Tibial nerve (tissue), 4 donors: ENCODE measurements around the gene USP8. TPM values are rescaled to one million over a fixed set of nuclear protein-coding genes. Genes with fewer than 3 reads are reported as not detected.
"Not testable (repeated sequence)": the region's sequence is repeated elsewhere in the genome, so short reads cannot be mapped to it uniquely, and the experiment has no call there.

Experiments used
- DNase-seq, 2 donors: peaks; one replicate each; pipeline ENCODE4 v3.0.0-alpha.2; 2019; ENCODE audit warnings: low spot score in 2 of 2
- H3K27ac ChIP-seq, 4 donors: fragments of 200-600 bp; sonication (generic) in 3 of 4; one replicate each; pipeline ENCODE4 v1.5.1; 2017 to 2019; ENCODE audit warnings: mild to moderate bottlenecking in 1 of 4
- H3K27me3 ChIP-seq, 2 donors: fragments of 200-600 bp; sonication (generic) in 1 of 2; one replicate each; pipeline versions ENCODE4 v1.5.1 to v1.6.0; 2017 to 2019
- H3K36me3 ChIP-seq, 3 donors: fragments of 200-600 bp; sonication (generic); one replicate each; pipeline ENCODE4 v1.5.1; 2018 to 2019
- H3K4me1 ChIP-seq, 4 donors: fragments of 200-600 bp; sonication (generic) in 3 of 4; one replicate each; pipeline ENCODE4 v1.5.1; 2017 to 2019
- H3K4me3 ChIP-seq, 4 donors: fragments of 200-600 bp; sonication (generic) in 3 of 4; one replicate each; pipeline ENCODE4 v1.5.1; 2017 to 2019; ENCODE audit warnings: mild to moderate bottlenecking in 1 of 4, moderate library complexity in 1 of 4
- H3K9me3 ChIP-seq, 4 donors: fragments of 200-600 bp; sonication (generic) in 3 of 4; one replicate each; pipeline ENCODE4 v1.5.1; 2017 to 2019
- EP300 ChIP-seq, 2 donors: sonication (generic); formaldehyde crosslinking; IDR thresholded peaks; one replicate each; pipeline ENCODE4 v1.6.1; 2017; ENCODE audit warnings: antibody characterized with exemption in 2 of 2, mild to moderate bottlenecking in 1 of 2
- POLR2A ChIP-seq, 2 donors: fragments of 450-650 bp; IDR thresholded peaks; one replicate each; pipeline ENCODE4 v1.6.1; 2017; ENCODE audit warnings: antibody characterized with exemption in 2 of 2, mild to moderate bottlenecking in 2 of 2, moderate library complexity in 2 of 2
- WGBS, 2 donors: methylation state at CpG; one replicate each; pipeline ENCODE4 v1.1.5; 2018; 5-methylcytosine and 5-hydroxymethylcytosine counted together
- total RNA-seq, 4 donors: library from RNA; depleted of rRNA; stranded (reverse); fragments of >200 nt; gene quantifications; one replicate each; pipeline ENCODE4 v1.1.0, GENCODE V29; 2016
- TF ChIP-seq, protein P1 (sequence below), 5 experiments: fragments of 200-600 bp in 3 of 5; fragments of 450-650 bp in 2 of 5; sonication (generic) in 3 of 5; IDR thresholded peaks; one replicate each; pipeline ENCODE4 v1.5.1; 2016 to 2019; ENCODE audit warnings: antibody characterized with exemption in 5 of 5, mild to moderate bottlenecking in 3 of 5, moderate library complexity in 2 of 5

USP8 gene
- 10 to 100 TPM; 39.8 to 97.2 (median 53.5) TPM for total RNA-seq

GRCh38 chr15:50424066-50424890 lies at the start of gene USP8:
Gene USP8 (plus strand): TSS chr15:50424405. CDS start chr15:50439074, 14,669 bp downstream.
- TF ChIP-seq POLR2A (IDR thresholded peaks at IDR 0.05) (peak; percentile 68 to 84), EP300 (IDR thresholded peaks at IDR 0.05) (peak; percentile 77 to 98)
- TF ChIP-seq, protein P1, sequence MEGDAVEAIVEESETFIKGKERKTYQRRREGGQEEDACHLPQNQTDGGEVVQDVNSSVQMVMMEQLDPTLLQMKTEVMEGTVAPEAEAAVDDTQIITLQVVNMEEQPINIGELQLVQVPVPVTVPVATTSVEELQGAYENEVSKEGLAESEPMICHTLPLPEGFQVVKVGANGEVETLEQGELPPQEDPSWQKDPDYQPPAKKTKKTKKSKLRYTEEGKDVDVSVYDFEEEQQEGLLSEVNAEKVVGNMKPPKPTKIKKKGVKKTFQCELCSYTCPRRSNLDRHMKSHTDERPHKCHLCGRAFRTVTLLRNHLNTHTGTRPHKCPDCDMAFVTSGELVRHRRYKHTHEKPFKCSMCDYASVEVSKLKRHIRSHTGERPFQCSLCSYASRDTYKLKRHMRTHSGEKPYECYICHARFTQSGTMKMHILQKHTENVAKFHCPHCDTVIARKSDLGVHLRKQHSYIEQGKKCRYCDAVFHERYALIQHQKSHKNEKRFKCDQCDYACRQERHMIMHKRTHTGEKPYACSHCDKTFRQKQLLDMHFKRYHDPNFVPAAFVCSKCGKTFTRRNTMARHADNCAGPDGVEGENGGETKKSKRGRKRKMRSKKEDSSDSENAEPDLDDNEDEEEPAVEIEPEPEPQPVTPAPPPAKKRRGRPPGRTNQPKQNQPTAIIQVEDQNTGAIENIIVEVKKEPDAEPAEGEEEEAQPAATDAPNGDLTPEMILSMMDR (IDR thresholded peaks at IDR 0.05), result no peak
- Histone ChIP-seq H3K4me1 (peaks cover 0 to 23% (median 15%) of the 10 kb centered on the region in 4 donors), H3K36me3 (no peaks in the 10 kb centered on the region), H3K9me3 (no peaks in the 10 kb centered on the region), H3K27me3 (no peaks in the 10 kb centered on the region), H3K27ac (peak within 1 kb of the TSS; percentile 87 to 95 (median 91)), H3K4me3 (peak within 1 kb of the TSS; percentile 63 to 79 (median 70))
- peak; percentile 91 for DNase-seq
- 1% methylated on average over 51 to 55 of the region's 55 CpGs for whole genome bisulfite sequencing, 2 donors

DNA sequence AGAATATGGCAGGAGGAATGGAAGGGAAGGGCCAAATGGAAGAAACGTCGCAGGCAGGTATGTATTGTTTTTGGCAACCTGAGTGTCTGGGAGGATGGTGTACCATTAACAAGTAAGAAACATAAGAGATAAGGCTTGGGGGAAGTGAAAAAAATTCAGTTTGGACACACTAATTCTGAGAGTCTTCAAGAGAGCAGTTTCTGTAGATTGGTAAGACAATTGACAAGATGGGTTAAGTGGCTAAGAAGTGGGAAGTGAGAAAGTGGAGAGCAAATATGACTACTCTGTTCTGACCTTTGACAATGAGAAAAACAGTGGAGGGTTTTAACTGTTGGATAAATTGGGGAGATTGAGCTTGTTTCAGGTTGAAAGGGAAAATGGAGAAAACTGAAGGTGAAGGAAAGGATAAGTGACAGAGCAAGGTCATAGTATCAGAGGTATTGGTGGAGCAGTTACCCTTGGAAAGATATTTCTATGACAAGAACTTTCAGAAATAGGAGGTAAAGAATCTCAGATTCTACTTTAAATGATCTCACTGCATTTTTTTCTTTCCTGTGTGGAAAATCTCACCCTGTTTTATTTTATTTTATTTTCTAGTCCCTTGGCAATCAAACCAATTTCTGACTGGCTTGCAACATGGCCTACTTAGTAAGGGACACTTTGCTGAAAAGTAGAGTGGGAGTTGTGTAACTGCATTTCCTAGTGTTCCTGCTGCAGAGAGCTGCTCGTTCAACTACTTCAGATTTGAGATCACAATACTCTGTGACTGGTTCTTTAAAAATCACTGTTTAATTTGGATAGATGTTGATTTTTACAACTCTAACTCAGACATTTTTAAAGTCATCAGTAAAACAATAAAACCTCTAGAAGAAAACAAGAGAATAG lies 46.1 kb upstream of the USP8 start:
- Histone ChIP-seq H3K36me3 (no peaks in the 10 kb centered on the region), H3K9me3 (no peaks in the 10 kb centered on the region), H3K4me1 (no peaks in the 10 kb centered on the region), H3K27ac (no peak overlapping the region), H3K4me3 (no peak overlapping the region), H3K27me3 (no peaks in the 10 kb centered on the region)
- 65 to 69% methylated on average over 3 of the region's 3 CpGs for WGBS, 2 donors
- TF ChIP-seq, protein P1 (IDR thresholded peaks at IDR 0.05), result no peak
- no peak for TF ChIP-seq EP300 (IDR thresholded peaks at IDR 0.05)
- no peak for TF ChIP-seq POLR2A (IDR thresholded peaks at IDR 0.05)
- no peak for DNase-seq

DNA sequence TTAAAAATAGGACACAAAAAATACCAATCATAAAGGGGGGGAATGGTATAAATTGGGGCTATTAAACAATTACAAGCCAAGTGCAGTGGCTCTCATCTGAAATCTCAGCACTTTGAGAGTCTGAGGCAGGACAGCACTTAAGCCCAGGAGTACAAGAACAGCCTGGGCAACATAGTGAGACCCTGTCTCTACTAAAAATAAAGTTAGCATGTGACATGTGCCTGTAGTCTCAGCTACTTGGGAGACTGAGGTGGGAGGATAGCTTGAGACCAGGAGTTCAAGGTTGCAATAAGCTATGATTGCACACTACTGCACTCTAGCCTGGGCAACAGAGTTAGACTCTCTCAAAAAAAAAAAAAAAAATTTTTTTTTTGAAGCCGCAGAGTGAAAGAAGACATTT lies 45.4 kb upstream of the USP8 start:
- Histone ChIP-seq H3K27me3 (no peaks in the 10 kb centered on the region), H3K9me3 (no peaks in the 10 kb centered on the region), H3K4me1 (no peaks in the 10 kb centered on the region), H3K27ac (no peak overlapping the region), H3K4me3 (no peak overlapping the region), H3K36me3 (no peaks in the 10 kb centered on the region)
- TF ChIP-seq EP300 (IDR thresholded peaks at IDR 0.05) (no peak), POLR2A (IDR thresholded peaks at IDR 0.05) (no peak)
- TF ChIP-seq, protein P1 (IDR thresholded peaks at IDR 0.05), result no peak
- 100% methylated on average over 1 of the region's 1 CpG for WGBS, 2 donors
- no peak for DNase-seq

- H3K9me3 ChIP-seq, H3K27me3 ChIP-seq, H3K27ac ChIP-seq, H3K36me3 ChIP-seq, H3K4me3 ChIP-seq, DNase-seq, H3K4me1 ChIP-seq: not testable (repeated sequence)
- 96% methylated on average over 7 of the region's 7 CpGs for WGBS, 2 donors
Observed at GRCh38 chr15:50379413-50379812, 44.8 kb upstream of the USP8 start.

DNA sequence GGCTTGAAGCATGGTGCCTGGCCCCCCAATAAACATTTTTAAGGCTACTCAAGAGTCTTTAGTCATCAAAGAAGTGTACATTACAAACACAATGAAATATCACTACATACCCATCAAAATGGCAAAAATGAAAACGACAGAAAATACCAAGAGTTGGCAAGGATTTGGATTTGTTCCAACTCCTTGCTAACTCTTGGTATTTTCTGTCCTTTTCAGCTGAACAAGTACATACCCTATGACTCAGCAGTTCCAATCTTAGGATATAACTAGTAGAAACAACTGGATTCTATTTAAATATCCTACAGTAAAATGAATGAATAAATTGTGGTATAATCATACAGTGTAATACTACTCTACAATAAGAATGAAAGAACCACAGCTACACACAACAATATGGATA lies 44.1 kb upstream of the USP8 start:
- TF ChIP-seq POLR2A (IDR thresholded peaks at IDR 0.05), result no peak
- TF ChIP-seq EP300 (IDR thresholded peaks at IDR 0.05), result no peak
- TF ChIP-seq, protein P1 (IDR thresholded peaks at IDR 0.05), result no peak
- H3K27ac ChIP-seq, result no peak overlapping the region
- no peaks in the 10 kb centered on the region for H3K4me1 ChIP-seq
- no peaks in the 10 kb centered on the region for H3K27me3 ChIP-seq
- H3K4me3 ChIP-seq, result no peak overlapping the region
- H3K9me3 ChIP-seq, result no peaks in the 10 kb centered on the region
- H3K36me3 ChIP-seq, result no peaks in the 10 kb centered on the region
- DNase-seq, result no peak
- 35 to 41% methylated on average over 1 of the region's 1 CpG for WGBS, 2 donors
